GM12864 (cell line): Measurements from ENCODE around the gene IL36A.

Source experiments
- DNase-seq: peaks from one replicate; pipeline ENCODE4 v3.0.0-alpha.2; 2011; ENCODE audit warnings: low read depth
- H3K4me3 ChIP-seq: 2 replicates; pipeline ENCODE4 v1.5.1; 2011; ENCODE audit warnings: mild to moderate bottlenecking, low read depth, low read length, control low read depth
- TF ChIP-seq, protein P1 (sequence below): IDR thresholded peaks from 2 replicates; pipeline ENCODE4 v1.5.1; 2011; ENCODE audit warnings: low read depth, mild to moderate bottlenecking, moderate library complexity, low read length, control low read depth, inconsistent platforms; ENCODE audit errors: missing control alignments

The IL36A gene

DNA sequence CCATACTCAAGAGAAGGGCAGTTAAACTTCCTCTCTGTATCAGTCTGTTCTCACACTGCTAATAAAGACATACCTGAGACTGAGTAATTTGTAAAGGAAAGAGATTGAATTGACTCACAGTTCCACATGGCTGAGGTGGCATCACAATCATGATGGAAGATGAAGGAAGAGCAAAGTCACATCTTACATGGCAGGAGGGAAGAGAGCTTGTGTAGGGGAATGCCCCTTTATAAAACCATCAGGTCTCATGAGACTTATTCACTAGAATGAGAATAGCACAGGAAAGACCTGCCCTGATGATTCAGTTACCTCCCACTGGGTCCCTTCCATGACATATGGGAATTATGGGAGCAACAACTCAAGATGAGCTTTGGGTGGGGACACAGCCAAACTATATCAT, 48.8 kb downstream of the IL36A start:
- TF ChIP-seq, protein P1, sequence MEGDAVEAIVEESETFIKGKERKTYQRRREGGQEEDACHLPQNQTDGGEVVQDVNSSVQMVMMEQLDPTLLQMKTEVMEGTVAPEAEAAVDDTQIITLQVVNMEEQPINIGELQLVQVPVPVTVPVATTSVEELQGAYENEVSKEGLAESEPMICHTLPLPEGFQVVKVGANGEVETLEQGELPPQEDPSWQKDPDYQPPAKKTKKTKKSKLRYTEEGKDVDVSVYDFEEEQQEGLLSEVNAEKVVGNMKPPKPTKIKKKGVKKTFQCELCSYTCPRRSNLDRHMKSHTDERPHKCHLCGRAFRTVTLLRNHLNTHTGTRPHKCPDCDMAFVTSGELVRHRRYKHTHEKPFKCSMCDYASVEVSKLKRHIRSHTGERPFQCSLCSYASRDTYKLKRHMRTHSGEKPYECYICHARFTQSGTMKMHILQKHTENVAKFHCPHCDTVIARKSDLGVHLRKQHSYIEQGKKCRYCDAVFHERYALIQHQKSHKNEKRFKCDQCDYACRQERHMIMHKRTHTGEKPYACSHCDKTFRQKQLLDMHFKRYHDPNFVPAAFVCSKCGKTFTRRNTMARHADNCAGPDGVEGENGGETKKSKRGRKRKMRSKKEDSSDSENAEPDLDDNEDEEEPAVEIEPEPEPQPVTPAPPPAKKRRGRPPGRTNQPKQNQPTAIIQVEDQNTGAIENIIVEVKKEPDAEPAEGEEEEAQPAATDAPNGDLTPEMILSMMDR, result no peak
- no peak overlapping the region for H3K4me3 ChIP-seq
- DNase-seq, result no peak

DNA sequence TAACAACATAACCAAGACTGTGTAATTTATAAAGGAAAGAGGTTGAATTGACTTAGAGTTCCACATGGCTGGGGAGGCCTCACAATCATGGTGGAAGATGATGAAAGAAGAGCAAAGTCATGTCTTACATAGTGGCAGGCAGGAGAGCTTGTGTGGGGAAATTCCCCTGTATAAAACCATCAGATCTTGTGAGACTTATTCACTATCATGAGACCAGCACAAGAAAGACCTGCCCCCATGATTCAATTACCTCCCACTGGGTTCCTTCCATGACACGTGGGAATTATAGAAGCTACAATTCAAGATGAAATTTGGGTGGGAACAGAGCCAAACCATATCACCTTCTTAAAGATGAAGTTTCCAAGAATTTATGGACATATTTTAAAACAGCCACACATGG, 51.3 kb downstream of the IL36A start:
- no peak for DNase-seq
- TF ChIP-seq, protein P1, result no peak
- H3K4me3 ChIP-seq, result no peak overlapping the region

- TF ChIP-seq, protein P1, result no peak
- H3K4me3 ChIP-seq, result no peak overlapping the region
- DNase-seq, result no peak
Measured at GRCh38 chr2:113057117-113057516, 51.9 kb downstream of the IL36A start.
